IMR-90 (cell line): ENCODE results near the gene FKBP10.

Experiments used
- MAZ ChIP-seq: IDR thresholded peaks from 2 replicates; pipeline ENCODE4 v1.6.1; 2012; ENCODE audit warnings: low read depth, mild to moderate bottlenecking, low read length, improper control_type of control experiment, moderate library complexity, borderline replicate concordance
- MXI1 ChIP-seq: IDR thresholded peaks from 2 replicates; pipeline ENCODE4 v1.6.1; 2012; ENCODE audit warnings: low read depth, mild to moderate bottlenecking, low read length, moderate library complexity, borderline replicate concordance
- POLR2A ChIP-seq: IDR thresholded peaks from 2 replicates; pipeline ENCODE4 v1.6.1; 2012; ENCODE audit warnings: mild to moderate bottlenecking, low read depth, low read length
- RCOR1 ChIP-seq: IDR thresholded peaks from 2 replicates; pipeline ENCODE4 v1.6.1; 2012; ENCODE audit warnings: mild to moderate bottlenecking, low read length, improper control_type of control experiment; ENCODE audit not compliant: insufficient replicate concordance
- RFX5 ChIP-seq: IDR thresholded peaks from 2 replicates; pipeline ENCODE4 v1.8.0; 2012; ENCODE audit warnings: low read depth, mild to moderate bottlenecking, low read length, moderate library complexity
- TF ChIP-seq, protein P1 (sequence below): conservative IDR thresholded peaks from 2 replicates; pipeline ENCODE4 v1.5.1; 2012; ENCODE audit warnings: mild to moderate bottlenecking, low read depth, low read length, improper control_type of control experiment
- TF ChIP-seq, protein P2 (sequence below): fragments of 150-350 bp; IDR thresholded peaks from 2 replicates; pipeline ENCODE4 v1.6.1; 2017; ENCODE audit warnings: mild to moderate bottlenecking, antibody characterized with exemption, low read length, low read depth

DNA sequence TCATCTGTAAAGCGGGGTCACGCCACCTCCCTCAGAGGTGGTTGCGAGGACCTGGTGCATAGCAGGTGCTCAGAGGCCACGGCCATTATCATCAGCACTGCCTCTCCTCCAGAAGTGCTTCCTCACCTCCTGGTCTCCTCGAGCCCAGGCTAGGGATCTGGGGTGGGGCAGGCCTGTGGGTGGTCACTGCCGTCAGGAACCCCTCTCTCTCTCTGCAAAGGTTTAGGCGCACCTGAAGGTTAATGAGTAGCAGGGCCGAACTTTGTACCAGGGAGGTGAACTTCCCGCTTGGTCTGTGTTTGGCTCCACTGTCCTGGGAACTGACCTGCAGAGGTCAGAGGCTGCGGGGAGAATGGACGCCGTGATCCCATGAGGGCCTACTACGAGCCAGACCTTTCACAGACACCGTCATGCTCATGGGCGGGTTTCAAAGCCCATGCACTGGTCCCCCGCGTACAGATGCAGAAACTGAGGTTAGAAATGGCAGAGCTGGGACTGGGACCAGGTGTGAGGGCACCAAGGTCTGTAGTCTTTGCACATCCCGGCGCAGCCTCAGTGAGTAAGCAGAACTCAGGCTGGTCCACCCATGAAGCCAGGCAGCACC is 40.1 kb upstream of the FKBP10 start:
- TF ChIP-seq POLR2A: no peak
- TF ChIP-seq, protein P1, sequence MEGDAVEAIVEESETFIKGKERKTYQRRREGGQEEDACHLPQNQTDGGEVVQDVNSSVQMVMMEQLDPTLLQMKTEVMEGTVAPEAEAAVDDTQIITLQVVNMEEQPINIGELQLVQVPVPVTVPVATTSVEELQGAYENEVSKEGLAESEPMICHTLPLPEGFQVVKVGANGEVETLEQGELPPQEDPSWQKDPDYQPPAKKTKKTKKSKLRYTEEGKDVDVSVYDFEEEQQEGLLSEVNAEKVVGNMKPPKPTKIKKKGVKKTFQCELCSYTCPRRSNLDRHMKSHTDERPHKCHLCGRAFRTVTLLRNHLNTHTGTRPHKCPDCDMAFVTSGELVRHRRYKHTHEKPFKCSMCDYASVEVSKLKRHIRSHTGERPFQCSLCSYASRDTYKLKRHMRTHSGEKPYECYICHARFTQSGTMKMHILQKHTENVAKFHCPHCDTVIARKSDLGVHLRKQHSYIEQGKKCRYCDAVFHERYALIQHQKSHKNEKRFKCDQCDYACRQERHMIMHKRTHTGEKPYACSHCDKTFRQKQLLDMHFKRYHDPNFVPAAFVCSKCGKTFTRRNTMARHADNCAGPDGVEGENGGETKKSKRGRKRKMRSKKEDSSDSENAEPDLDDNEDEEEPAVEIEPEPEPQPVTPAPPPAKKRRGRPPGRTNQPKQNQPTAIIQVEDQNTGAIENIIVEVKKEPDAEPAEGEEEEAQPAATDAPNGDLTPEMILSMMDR: no peak
- TF ChIP-seq MXI1: no peak
- TF ChIP-seq MAZ: no peak
- TF ChIP-seq, protein P2, sequence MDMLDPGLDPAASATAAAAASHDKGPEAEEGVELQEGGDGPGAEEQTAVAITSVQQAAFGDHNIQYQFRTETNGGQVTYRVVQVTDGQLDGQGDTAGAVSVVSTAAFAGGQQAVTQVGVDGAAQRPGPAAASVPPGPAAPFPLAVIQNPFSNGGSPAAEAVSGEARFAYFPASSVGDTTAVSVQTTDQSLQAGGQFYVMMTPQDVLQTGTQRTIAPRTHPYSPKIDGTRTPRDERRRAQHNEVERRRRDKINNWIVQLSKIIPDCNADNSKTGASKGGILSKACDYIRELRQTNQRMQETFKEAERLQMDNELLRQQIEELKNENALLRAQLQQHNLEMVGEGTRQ: no peak
- TF ChIP-seq RCOR1: no peak
- no peak for TF ChIP-seq RFX5
